ENCODE data around the gene EHMT1. TPM values are rescaled to one million over a fixed set of nuclear protein-coding genes. Genes with fewer than 3 reads are reported as not detected.
"Not testable (repeated sequence)": the region's sequence is repeated elsewhere in the genome, so short reads cannot be mapped to it uniquely, and the experiment has no call there.

EHMT1 gene
- total and polyA plus RNA-seq, 2 donors (not counting 1 experiment from before 2014, with no cell fraction given), result 101 to 394 TPM

- H3K9me3 Mint-ChIP-seq (ENCODE audit: insufficient read depth); H3K27me3 Mint-ChIP-seq; H3K4me3 ChIP-seq (ENCODE audit: control extremely low read depth in 1 of 5, extremely low read depth in 1 of 5, insufficient read depth in 1 of 5, low read depth in 2 of 5, low read length in 4 of 5); H3K27me3 ChIP-seq (replicated peaks in 1 of 4; ENCODE audit: control extremely low read depth in 1 of 4, control insufficient read depth in 3 of 4, insufficient read depth in 4 of 4, low read length in 3 of 4); H2AFZ ChIP-seq (ENCODE audit: insufficient read depth, low read depth, low read length, poor library complexity, severe bottlenecking); H3K9ac ChIP-seq (ENCODE audit: low read length); H4K20me1 ChIP-seq (ENCODE audit: control insufficient read depth, insufficient read depth, low read length, poor library complexity, severe bottlenecking); DNase-seq; ATAC-seq (ENCODE audit: low read depth): not testable (repeated sequence)
- Histone ChIP-seq H3K27ac (ENCODE audit: low read length in 2 of 2) (peak overlapping the region; percentile 45 to 64), H3K79me2 (ENCODE audit: control insufficient read depth, insufficient read depth, low read length) (peaks cover 17% of the 10 kb centered on the region), H3K9me3 (ENCODE audit: control extremely low read depth in 1 of 3, control insufficient read depth in 2 of 3, insufficient read depth in 1 of 3, low read length in 2 of 3) (peaks cover 3 to 44% (median 15%) of the 10 kb centered on the region in 3 donors), H3K36me3 (replicated peaks in 1 of 2; ENCODE audit: control extremely low read depth in 1 of 2, control insufficient read depth in 1 of 2, extremely low read depth in 1 of 2, insufficient read depth in 2 of 2, low read length in 1 of 2) (peaks cover 12 to 52% of the 10 kb centered on the region in 2 experiments), H3K4me2 (replicated peaks; ENCODE audit: low read depth, low read length, poor library complexity, severe bottlenecking) (peak overlapping the region; percentile 32), H3K4me1 (ENCODE audit: control insufficient read depth in 2 of 2, insufficient read depth in 2 of 2, low read length in 2 of 2) (peaks cover 14 to 36% of the 10 kb centered on the region in 2 donors)
- POLR2A ChIA-PET, result interaction anchor here (0.9 to 1.0 kb wide), 2 partner anchors 13 to 43 kb away, joined by 3 to 4 read pairs; no protein-coding TSS in a partner anchor
- CTCF ChIA-PET, result interaction anchor here (1.8 to 2.6 kb wide), 3 partner anchors 19 to 43 kb away, joined by 5 to 17 read pairs (median 16); no protein-coding TSS in a partner anchor
- Mint-ChIP-seq H3K4me3 (peak overlapping the region; percentile 74), H3K27ac (peak overlapping the region; percentile 99), H3K4me1 (peaks cover 36% of the 10 kb centered on the region)
- intact Hi-C loops (cut with micrococcal nuclease), result loop anchor here (1.0 to 2.0 kb wide), 4 partner anchors 11 to 45 kb away; no protein-coding TSS in a partner anchor
- WGBS (ENCODE audit: insufficient coverage), result 84% methylated on average over 4 of the region's 7 CpGs
These were observed 97.3 kb downstream of the EHMT1 start for GRCh38 chr9:137715866-137716693.

- intact Hi-C loops (cut with micrococcal nuclease), result no loop called here
- H3K9me3 ChIP-seq (ENCODE audit: control extremely low read depth in 1 of 3, control insufficient read depth in 2 of 3, insufficient read depth in 1 of 3, low read length in 2 of 3), result peaks cover 3 to 39% (median 15%) of the 10 kb centered on the region in 3 donors
- peaks cover 16 to 34% of the 10 kb centered on the region in 2 donors for H3K4me1 ChIP-seq (ENCODE audit: control insufficient read depth in 2 of 2, insufficient read depth in 2 of 2, low read length in 2 of 2)
- Mint-ChIP-seq H3K4me3 (no peak overlapping the region), H3K27me3 (no peaks in the 10 kb centered on the region), H3K27ac (peak overlapping the region; percentile 65), H3K4me1 (peaks cover 36% of the 10 kb centered on the region), H3K9me3 (ENCODE audit: insufficient read depth) (peaks cover 6% of the 10 kb centered on the region)
- no peaks in the 10 kb centered on the region for H4K20me1 ChIP-seq (ENCODE audit: control insufficient read depth, insufficient read depth, low read length, poor library complexity, severe bottlenecking)
- H2AFZ ChIP-seq (ENCODE audit: insufficient read depth, low read depth, low read length, poor library complexity, severe bottlenecking), result no peak overlapping the region
- ATAC-seq (ENCODE audit: low read depth), result no peak
- no peak overlapping the region for H3K4me3 ChIP-seq (ENCODE audit: control extremely low read depth in 1 of 5, extremely low read depth in 1 of 5, insufficient read depth in 1 of 5, low read depth in 2 of 5, low read length in 4 of 5)
- peak overlapping the region; percentile 45 to 64 for H3K27ac ChIP-seq (ENCODE audit: low read length in 2 of 2)
- H3K27me3 ChIP-seq (replicated peaks in 1 of 4; ENCODE audit: control extremely low read depth in 1 of 4, control insufficient read depth in 3 of 4, insufficient read depth in 4 of 4, low read length in 3 of 4), result no peaks in the 10 kb centered on the region
- WGBS (ENCODE audit: insufficient coverage), result 94% methylated on average over 25 of the region's 25 CpGs
- no peak overlapping the region for H3K4me2 ChIP-seq (replicated peaks; ENCODE audit: low read depth, low read length, poor library complexity, severe bottlenecking)
- TF ChIP-seq CTCF (IDR thresholded peaks at IDR 0.05) (no peak), EZH2 (IDR thresholded peaks at IDR 0.05; ENCODE audit: borderline replicate concordance, insufficient read depth, low read depth, low read length, poor library complexity, severe bottlenecking) (no peak)
- H3K9ac ChIP-seq (ENCODE audit: low read length), result no peak overlapping the region
- POLR2A ChIA-PET, result no interaction called here
- peak; percentile 60 for DNase-seq
- H3K36me3 ChIP-seq (replicated peaks in 1 of 2; ENCODE audit: control extremely low read depth in 1 of 2, control insufficient read depth in 1 of 2, extremely low read depth in 1 of 2, insufficient read depth in 2 of 2, low read length in 1 of 2), result peaks cover 12 to 45% of the 10 kb centered on the region in 2 experiments
- peaks cover 17% of the 10 kb centered on the region for H3K79me2 ChIP-seq (ENCODE audit: control insufficient read depth, insufficient read depth, low read length)
- CTCF ChIA-PET, result interaction anchor here (0.7 kb wide), 1 partner anchor 53 kb away, joined by 3 read pairs; no protein-coding TSS in a partner anchor
These were observed 98.0 kb downstream of the EHMT1 start for GRCh38 chr9:137716694-137717287.
